Muscle layer of duodenum (tissue), 2 donors: Measurements from ENCODE around the gene CHIC2.
A peak's percentile ranks its signal among the peaks of the same experiment; 100 is the strongest.

Experiments
- H3K27ac ChIP-seq: one replicate; pipeline ENCODE4 v1.7.0; 2013; ENCODE audit warnings: mild to moderate bottlenecking, low read length
- H3K27me3 ChIP-seq: one replicate; pipeline ENCODE4 v1.7.0; 2013; ENCODE audit warnings: low read depth, mild to moderate bottlenecking, control low read depth, low read length
- H3K36me3 ChIP-seq, 2 donors: one replicate each; pipeline ENCODE4 v1.7.0; 2013; ENCODE audit warnings: low read length in 2 of 2, control low read depth in 1 of 2, mild to moderate bottlenecking in 1 of 2; ENCODE audit not compliant: insufficient read depth in 2 of 2, control insufficient read depth in 1 of 2
- H3K4me1 ChIP-seq, 2 donors: one replicate each; pipeline ENCODE4 v1.7.0; 2013; ENCODE audit warnings: low read length in 2 of 2, mild to moderate bottlenecking in 2 of 2, control low read depth in 1 of 2, moderate library complexity in 1 of 2; ENCODE audit not compliant: insufficient read depth in 2 of 2, control insufficient read depth in 1 of 2
- H3K4me3 ChIP-seq, 2 donors: one replicate each; pipeline ENCODE4 v1.7.0; 2013; ENCODE audit warnings: low read length in 2 of 2, low read depth in 1 of 2, mild to moderate bottlenecking in 1 of 2
- H3K9me3 ChIP-seq, 2 donors: one replicate each; pipeline ENCODE4 v1.7.0; 2013; ENCODE audit warnings: low read length in 2 of 2, control low read depth in 1 of 2, mild to moderate bottlenecking in 1 of 2; ENCODE audit not compliant: control insufficient read depth in 1 of 2
- donor health status: healthy.

The CHIC2 gene

GRCh38 chr4:54099748-54100574 is 35.6 kb upstream of the CHIC2 start, which contains the start of gene GSX2:
GSX2 (plus strand) TSS chr4:54100163; CDS start chr4:54100345, 182 bp downstream.
- Histone ChIP-seq H3K9me3 (no peaks in the 10 kb centered on the region), H3K36me3 (no peaks in the 10 kb centered on the region), H3K4me1 (peaks cover 6 to 39% of the 10 kb centered on the region in 2 donors), H3K27ac (no peak within 1 kb of the TSS), H3K4me3 (peak within 1 kb of the TSS; percentile 4 to 57), H3K27me3 (peaks cover 90% of the 10 kb centered on the region)

GRCh38 chr4:54099287-54099747 is 34.9 kb upstream of the CHIC2 start:
- Histone ChIP-seq H3K4me3 (peak overlapping the region in 1 of 2 donors; percentile 57), H3K27ac (no peak overlapping the region), H3K4me1 (peaks cover 6 to 37% of the 10 kb centered on the region in 2 donors), H3K9me3 (no peaks in the 10 kb centered on the region), H3K36me3 (no peaks in the 10 kb centered on the region), H3K27me3 (peaks cover 93% of the 10 kb centered on the region)

GRCh38 chr4:54098375-54098774 is 34.0 kb upstream of the CHIC2 start:
- Histone ChIP-seq H3K4me1 (peaks cover 6 to 31% of the 10 kb centered on the region in 2 donors), H3K4me3 (no peak overlapping the region), H3K27me3 (peaks cover 93% of the 10 kb centered on the region)

GRCh38 chr4:54097152-54097551 is 32.7 kb upstream of the CHIC2 start:
- Histone ChIP-seq H3K4me3 (no peak overlapping the region), H3K9me3 (no peaks in the 10 kb centered on the region), H3K36me3 (no peaks in the 10 kb centered on the region), H3K27ac (no peak overlapping the region), H3K4me1 (peaks cover 6 to 34% of the 10 kb centered on the region in 2 donors), H3K27me3 (peaks cover 95% of the 10 kb centered on the region)

More at GRCh38 chr4:54098375-54098774, 34.0 kb upstream of the CHIC2 start:
- Histone ChIP-seq H3K9me3 (no peaks in the 10 kb centered on the region), H3K27ac (no peak overlapping the region), H3K36me3 (no peaks in the 10 kb centered on the region)

GRCh38 chr4:54096295-54096962 is 32.0 kb upstream of the CHIC2 start:
- Histone ChIP-seq H3K4me1 (peaks cover 6 to 38% of the 10 kb centered on the region in 2 donors), H3K36me3 (no peaks in the 10 kb centered on the region), H3K4me3 (no peak overlapping the region), H3K9me3 (no peaks in the 10 kb centered on the region), H3K27ac (no peak overlapping the region), H3K27me3 (peaks cover 94% of the 10 kb centered on the region)

- Histone ChIP-seq H3K36me3 (no peaks in the 10 kb centered on the region), H3K27me3 (peaks cover 90% of the 10 kb centered on the region), H3K9me3 (no peaks in the 10 kb centered on the region), H3K4me1 (peaks cover 0 to 31% of the 10 kb centered on the region in 2 donors), H3K4me3 (no peak overlapping the region), H3K27ac (no peak overlapping the region)
Measured at GRCh38 chr4:54095110-54095825, 30.9 kb upstream of the CHIC2 start.

GRCh38 chr4:54094451-54094850 is 30.0 kb upstream of the CHIC2 start:
- no peak overlapping the region for H3K27ac ChIP-seq
- peaks cover 82% of the 10 kb centered on the region for H3K27me3 ChIP-seq
- H3K4me3 ChIP-seq = no peak overlapping the region
- H3K4me1 ChIP-seq = peaks cover 0 to 23% of the 10 kb centered on the region in 2 donors
- H3K36me3 ChIP-seq = no peaks in the 10 kb centered on the region
- no peaks in the 10 kb centered on the region for H3K9me3 ChIP-seq

- Histone ChIP-seq H3K27me3 (peaks cover 73% of the 10 kb centered on the region), H3K4me3 (no peak overlapping the region), H3K4me1 (peaks cover 0 to 20% of the 10 kb centered on the region in 2 donors), H3K27ac (no peak overlapping the region), H3K36me3 (no peaks in the 10 kb centered on the region), H3K9me3 (no peaks in the 10 kb centered on the region)
Measured at GRCh38 chr4:54093324-54094240, 29.2 kb upstream of the CHIC2 start.

- H3K27me3 ChIP-seq = peaks cover 66% of the 10 kb centered on the region
- no peaks in the 10 kb centered on the region for H3K36me3 ChIP-seq
- H3K4me1 ChIP-seq = peaks cover 0 to 20% of the 10 kb centered on the region in 2 donors
- no peaks in the 10 kb centered on the region for H3K9me3 ChIP-seq
- H3K27ac ChIP-seq = no peak overlapping the region
- H3K4me3 ChIP-seq = peak overlapping the region; percentile 58 to 77
Measured at GRCh38 chr4:54092405-54093323, 28.3 kb upstream of the CHIC2 start.
